Measurements from ENCODE around the gene PWWP2B.

PWWP2B gene

DNA sequence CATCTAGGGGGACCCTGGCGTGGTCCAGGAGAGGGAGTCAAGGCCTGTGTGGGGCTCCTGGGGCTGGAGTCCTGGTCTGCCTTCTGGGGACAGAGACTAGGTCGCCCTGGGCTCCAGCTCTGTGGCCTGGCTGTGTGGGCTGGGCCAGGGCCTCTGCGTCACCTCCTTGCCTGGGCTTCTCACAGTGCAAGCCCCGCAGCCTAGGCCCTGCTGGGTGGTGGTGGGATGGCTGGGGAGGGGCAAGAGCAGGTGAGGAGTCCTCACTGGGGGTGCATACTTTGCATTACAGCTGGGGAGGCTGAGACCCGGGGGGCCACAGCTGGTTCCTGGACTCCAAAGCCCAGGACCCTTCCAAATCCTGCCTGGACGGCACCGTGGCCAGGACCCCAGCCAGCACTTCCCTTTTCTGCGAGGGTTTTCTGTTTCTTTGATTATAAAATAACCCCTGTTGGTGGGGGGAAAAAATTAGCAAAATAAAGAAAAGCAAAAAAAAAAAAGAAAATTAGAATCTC is 23.5 kb downstream of the PWWP2B start:
- DNase-seq = no peak

DNA sequence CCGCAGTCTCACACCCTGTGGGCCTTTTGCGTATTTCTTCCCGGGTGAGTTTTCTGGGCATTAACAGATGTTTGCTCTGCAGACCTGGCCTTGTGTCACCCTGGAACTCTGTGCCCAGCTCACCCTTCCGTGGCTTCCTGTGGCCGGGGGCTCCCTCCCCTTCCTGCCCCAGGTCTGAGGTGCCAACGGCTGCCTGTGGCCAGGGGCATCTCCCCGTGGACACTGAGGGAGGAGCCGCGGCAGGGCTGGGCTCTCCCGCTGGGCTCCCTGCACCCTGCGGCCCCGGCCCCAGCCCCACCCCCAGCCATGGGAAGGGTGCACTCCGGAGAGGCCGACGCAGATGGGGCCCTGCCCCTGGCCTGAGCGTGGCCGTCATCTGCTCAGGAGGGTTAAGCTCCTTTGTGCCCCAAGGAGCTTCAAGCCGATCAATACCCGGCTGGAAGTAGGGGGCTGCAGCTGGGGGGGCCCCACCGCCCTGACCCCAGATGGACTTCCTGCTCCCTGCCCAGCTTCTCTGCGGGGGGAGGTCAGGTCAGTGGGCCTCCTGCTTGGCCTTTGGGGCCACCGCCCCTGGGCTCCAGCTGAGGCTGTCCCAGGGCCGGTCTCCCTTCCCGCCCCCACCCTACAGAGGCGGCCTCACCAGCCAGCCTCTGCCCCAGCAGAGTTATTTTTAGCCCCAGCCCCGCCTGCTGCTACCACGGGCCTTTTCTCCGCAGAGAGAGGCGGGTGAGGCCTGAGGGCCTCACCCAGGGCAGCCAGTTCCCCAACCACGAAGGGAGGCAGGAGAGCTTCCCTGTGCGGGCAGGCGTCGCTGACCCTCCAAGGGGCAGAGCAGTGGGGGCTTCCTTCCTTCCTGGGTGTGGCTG is 24.2 kb downstream of the PWWP2B start:
- DNase-seq = no peak

DNA sequence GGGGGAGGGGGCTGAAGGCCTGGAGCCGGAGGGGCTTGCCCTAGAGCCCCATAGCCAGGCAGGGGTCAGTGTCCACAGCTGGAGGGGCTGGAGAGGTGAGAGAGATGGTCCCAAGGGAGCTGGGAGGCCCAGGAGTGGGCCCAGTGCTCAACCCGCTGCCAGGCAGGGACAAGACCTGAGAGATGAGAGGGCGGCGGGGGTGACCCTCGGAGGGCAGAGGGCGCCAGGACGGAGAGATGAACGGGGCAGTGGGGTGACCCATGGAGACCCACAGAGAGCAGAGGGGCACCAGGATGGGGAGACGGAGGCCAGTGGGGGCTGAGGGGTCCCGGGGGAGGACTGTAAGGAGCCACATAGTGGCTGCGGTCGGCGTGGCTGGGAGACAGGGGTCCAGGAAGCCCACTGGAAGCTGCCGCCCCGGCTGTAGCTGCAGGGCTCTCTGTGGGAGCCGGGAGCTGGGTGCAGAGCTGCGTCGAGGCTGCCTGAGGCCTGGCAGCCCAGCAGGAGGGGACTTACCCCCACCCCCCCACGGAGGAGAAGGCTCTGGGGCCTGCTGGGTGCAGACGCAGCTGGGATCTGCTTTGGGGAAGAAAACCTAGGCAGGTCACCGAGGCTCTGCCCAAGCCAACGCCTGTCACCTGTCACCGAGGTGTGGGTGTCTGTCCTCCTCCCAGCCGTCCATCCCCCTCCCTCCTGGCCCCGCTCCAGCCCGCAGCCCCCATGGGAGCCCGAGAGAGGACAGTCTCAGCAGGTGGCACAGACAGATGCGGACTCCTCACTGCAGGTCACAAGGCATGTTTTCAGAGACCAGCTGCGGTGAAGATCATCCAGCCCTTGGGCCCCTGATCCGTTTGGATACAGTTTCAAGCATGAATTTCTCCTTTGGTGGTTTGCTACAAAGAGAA is 25.1 kb downstream of the PWWP2B start:
- no peak for DNase-seq

DNA sequence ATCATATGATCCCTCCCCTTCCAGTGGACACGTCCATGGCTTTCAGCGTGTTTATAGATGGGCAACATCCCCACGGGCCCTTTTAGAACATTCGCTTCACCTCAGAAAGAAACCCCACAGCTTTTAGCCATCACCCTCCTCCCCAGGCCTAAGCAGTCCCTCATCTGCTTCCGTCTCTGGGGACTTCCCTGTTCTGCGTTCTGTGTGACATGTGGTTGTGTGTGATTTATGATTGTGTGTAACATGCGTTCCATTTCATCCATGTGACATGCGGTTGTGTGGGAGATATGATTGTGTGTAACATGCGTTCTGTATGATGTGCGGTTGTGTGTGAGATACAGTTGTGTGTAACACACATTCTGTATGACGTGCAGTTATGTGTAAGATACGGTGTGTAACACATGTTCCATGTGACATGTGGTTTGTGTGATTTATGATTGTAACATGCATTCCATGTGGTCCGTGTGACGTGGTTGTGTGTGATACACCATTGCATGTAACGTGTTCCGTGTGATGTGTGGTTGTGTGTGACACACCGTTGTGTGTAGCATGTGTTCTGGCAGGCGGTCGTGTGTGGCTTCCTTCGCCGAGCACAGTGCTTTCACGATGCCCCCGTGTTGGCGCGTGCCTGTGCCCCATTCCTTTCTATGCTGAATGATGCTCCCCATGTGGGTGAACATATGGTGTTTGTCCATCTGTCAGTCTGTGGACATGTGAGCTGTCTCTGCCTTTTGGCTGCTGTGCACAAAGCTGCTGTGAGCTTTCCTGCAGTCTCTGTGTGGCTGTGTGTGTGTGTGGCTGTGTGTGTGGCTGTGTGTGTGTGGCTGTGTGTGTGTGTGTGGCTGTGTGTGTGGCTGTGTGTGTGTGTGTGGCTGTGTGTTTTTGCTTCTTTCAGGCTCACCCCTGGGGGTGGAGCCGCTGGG is 26.2 kb downstream of the PWWP2B start:
- no peak for DNase-seq

DNA sequence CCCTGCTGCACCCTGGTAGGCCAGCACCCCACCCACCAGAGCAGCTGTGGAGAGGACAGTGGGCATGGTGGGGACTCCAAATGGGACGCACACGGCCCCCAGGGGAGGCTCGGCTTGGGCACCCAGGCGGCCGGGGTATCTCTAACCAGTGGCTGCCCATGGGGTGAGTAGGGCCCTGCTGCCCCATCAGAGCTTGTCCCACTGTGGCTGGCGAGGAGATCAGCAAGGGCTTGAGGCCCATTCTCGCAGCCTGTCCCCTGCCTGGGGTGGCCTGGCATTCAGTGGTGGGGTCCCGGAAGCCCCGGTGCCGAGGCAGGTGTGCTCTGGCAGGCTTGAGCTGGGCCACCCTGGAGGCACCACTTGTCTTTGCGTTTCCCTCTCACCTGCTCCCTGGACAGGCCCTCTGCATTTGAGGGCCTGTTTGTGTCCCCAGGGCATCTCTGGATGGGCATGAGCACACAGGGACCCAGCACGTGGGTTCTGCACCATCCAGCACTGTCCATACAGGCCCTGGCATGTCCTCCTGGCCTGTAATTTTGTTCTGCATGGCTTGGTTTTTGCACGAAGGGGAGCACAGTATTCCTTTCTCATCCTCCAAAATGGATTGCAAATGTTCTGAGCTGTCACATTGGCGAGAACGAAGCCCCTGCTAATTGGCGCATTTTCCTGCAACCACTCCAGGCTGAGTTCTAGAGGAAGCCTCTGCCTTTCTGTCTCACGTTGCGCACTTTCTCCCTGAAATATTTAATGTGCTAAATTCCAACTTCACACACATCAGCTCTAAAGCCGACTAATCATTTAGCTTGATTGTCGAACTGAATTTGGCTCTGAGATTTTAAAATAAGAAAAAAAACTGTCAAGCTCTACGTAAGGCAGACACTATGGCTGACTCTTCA is 27.2 kb downstream of the PWWP2B start:
- DNase-seq = no peak

DNA sequence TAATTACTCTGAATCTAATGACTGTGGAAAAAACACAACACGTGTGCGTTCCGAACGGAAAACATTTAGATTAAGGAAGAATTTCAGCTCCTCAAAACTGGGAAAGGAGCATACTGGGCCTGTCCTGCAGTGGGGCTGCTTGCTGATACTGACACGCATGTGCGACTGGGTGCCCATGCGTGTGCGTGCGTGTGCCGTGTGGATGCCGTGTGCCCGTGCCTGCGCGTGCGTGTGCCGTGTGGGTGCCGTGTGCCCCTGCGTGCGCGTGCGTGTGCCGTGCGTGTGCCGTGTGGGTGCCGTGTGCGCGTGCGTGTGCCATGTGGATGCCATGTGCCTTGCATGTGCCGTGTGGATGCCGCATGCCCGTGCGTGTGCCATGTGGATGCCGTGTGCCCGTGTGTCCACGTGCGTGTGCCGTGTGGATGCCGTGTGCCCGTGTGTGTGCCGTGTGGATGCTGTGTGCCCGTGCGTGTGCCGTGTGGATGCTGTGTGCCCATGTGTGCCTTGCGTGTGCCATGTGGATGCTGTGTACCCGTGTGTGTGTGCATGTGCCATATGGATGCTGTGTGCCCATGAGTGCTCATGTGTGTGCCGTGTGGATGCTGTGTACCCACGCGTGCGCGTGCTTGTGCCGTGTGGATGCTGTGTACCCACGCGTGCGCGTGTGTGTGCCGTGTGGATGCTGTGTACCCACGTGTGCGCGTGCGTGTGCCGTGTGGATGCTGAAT is 28.2 kb downstream of the PWWP2B start:
- no peak for DNase-seq

DNA sequence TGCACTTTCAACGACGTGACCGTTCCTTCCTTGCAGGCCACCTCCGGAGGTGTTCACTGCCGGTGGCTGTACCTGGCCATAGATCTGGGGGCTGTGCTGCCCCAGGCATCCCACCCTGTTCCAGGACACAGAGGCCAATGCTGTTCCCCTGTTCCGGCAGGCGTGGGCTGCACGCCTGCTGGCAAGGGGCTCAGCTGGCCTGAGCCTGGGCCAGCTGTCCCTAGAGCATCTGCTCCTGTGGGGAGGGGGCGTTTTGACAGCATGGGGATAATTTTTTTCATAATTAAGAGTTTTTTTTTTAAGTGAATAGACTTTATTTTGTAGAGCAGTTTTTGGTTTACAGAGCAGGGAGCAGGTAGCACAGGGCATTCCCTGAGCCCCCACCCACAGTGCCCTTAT is 28.8 kb downstream of the PWWP2B start:
- no peak for DNase-seq

DNA sequence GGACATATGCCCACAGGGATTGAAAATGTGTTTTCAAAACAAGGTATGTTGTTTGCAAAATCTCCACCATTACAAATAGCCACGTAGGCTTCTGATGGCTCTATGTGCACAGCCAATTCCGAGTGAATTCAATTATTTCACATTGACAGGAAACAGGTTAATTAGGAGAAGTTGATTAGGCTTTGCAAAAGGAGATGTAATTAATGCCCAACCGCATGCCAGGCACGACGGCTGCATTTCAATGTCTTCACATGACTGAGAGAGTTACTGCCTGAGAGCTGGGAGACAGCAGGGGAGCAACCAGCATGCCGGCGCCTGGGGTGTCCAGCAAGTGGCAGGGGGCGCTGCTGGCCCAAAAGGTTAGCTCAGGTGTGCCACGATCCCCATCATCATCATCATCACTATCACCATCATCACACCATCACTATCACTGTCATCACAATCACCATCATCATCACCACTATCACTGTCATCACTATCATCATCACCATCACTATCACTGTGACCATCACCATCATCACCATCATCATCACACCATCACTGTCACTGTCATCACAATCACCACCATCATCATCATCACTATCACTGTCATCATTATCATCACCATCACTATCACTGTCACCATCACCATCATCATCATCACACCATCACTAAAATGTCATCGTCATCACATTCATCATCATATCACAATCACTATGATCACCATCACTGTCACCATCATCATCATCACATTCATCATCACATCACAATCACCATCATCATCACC is 30.2 kb downstream of the PWWP2B start:
- DNase-seq = no peak

DNA sequence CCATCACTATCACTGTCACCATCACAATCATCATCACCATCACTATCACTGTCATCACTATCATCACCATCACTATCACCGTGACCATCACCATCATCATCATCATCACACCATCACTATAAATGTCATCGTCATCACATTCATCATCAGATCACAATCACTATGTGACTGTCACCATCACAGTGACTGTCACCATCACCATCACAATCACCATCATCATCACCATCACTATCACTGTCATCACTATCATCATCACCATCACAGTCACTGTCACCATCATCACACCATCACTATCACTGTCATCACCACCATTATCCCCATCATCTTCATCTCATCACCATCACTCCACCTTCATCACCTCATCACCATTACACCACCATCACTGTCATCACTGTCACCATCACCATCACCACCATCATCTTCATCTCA is 31.0 kb downstream of the PWWP2B start:
- DNase-seq = no peak

DNA sequence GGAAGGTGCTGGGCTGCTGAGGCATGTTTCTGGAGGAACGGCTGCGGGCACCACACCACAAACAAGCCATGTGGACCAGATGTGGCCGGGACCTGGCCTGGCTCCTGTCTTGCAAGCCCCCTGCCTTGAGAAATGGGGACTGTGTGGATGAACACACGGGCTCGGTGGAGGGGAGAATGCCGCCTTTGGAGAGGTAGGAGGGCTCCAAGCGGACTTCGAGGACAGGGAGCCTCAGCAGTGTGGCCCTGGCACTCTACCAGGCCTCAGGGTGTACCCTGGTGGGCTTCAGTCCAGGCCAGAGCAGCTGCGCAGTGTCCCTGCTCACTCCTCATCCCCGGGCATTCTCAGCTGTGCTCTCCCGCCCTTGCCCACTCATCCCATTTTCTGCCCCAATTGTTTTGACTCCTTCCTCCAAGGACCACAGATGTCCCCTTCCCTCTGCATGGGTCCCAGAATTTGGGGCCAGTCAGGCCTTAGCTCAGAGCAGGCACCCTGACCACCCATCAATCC is 31.5 kb downstream of the PWWP2B start:
- no peak for DNase-seq

DNA sequence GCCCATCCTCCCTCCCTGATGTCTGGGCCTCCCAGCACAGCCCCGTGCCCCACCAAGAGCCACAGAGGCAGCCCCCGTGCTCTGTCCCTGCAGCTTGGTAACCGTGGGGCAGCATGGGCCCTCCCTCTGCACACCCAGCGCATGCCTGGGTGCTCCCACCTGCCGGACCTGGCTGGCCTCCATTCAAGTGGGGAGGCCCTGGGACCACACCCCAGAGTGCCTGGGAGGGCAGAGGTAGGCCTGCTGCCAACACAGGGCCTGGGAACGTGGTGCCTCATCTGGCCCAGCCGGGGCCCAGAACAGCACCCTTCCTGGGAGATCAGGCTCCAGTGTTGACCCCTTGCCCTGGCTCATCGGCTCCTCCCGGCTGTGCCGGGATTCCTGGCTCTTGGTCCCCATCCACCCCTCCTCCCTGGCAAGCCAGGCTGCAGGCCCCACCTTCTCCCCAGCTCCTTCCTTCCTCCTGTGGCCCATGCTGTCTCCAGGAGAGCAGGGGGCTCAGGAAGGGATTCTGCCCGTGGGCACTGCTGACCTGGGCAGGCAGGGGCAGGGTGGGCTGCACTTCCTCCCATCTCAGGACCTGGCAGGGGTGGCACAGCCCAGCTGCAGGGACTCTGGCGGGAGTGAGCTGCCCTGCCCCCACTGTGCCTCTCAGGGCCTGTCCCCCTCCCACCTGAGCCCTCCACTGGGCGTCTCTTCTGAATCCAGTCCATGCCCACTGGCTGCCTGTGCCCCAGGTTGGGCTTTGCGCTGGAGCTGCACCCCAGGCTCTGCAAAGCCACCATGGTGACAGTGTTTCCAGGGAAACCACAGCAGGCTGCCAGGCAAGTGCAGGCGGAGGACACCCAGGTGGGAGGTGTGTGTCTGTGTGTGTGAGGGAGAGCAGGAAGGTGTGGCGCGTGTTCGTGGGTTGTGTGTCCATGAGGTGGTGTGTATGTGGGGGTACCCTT is 32.6 kb downstream of the PWWP2B start:
- DNase-seq = no peak

DNA sequence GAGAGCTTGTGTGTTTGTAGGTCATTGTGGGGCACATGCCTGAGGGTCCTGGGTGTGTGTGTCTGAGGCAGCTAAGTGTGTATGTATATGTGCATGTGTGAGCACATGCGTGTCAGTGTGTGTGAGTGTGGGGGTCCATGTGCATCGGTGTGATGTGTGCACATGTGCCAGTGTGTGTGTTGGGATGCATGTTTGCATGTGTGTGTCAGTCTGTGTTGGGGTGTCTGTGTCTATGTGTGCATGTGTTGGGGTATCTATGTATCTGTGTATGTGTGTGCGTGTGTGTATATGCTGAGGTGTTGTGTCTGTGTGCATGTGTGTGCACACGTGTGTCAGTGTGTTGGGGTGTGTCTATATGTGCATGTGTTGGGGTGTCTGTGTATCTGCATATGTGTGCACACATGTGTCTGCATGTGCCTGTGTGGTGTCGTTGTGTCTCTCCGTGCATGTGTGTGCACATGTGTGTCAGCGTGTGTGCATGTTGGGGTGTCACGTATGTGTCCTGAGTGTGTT is 33.3 kb downstream of the PWWP2B start:
- no peak for DNase-seq

DNA sequence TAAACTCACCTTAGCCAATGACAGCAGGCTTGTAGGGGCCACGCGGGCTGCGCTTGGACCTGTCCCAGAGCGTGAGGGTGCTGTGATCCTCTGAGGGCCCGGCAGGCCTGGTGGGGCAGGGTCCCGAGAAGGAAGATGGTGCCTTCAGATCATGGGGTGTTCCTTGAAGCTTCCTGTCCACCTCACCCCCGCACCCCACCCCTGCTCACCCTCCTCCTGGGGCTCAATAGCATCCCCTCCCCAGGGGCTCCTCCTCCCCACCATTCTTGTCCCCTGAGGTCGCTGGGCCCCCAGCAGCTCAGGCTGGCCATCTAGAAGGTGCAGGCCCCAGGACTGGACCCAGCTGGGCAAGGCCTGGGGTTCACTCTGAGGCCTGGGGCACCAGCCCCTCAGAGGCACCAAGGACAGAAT is 33.9 kb downstream of the PWWP2B start:
- no peak for DNase-seq

DNA sequence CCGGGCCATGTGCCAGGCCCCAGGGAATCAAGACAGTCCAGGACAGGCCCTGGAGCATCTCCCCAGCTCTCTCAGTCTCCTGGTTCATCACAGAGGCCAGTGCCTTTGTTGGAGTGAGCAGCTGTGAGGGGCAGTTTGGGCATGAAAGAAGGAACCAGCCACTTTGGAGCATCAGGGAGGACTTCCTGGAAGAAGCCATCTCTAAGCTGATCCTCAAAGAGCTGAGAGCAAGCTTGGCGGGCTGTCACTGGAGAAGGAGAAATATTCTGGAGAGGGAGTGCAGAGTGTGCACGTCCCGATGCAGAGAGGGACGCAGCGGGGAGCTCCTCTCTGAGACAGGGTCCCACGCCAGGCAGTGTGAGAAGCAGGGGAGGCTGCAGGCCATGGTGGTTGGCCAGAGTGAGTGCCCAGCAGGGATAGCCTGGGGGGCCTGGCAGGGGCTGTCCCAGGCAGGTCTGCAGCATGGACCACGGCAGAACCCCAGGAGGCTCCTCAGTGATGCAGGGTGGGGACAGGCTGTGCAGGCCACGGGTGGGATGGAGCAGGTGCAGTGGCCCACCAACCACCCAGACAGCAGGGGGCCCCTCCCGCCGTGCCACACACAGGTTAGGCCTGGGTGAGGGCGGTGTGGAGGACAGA is 34.7 kb downstream of the PWWP2B start:
- DNase-seq = no peak

DNA sequence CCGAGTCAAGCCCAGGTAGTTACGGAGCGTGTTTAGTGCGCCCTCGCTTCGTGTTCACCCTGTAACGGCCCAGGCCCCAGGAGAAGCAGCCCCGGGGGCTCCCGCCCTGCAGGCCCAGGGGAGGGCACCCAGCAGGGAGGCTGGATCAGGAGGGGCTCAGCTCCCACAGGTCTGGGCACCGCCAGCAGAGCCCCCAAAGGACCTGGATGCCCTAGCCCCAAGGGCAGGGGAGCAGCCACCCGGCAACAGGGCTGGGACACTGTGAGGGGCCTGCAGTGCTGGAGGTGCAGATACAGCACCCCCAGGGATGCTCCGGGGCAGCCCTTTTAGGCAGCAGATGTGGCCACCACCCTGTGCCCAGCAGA is 35.2 kb downstream of the PWWP2B start:
- DNase-seq = no peak

DNA sequence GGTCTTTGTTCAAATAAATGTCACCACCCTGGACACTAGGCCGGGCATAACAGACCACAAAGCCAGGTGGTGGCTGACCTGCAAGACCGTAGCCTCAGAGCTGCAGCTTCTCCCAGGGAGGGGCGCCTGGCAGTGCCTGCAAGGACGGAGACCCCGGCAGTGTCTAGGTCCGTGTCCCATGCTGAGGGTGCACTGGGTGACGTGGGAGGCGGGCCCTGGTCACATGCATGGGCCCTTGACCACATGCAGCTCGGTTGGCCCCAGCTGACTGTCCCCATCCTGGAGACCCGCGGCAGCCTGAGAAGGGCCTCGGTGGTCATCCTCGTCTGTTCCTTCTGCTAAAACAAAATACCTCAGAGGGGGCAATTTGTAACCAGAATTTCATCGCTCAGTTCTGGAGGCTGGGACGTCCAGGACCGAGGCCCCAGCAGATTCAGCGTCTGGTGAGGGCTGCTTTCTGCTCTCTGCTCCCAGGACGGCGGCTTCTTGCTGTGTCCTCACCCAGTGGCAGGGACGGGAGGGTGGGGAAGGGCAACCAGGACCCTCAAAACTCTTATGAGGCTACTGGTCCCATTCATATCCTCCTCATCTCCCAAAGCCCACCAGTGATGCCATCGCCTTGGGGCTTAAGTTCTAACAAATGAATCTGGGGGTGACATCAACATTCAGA is 36.8 kb downstream of the PWWP2B start:
- DNase-seq = no peak

DNA sequence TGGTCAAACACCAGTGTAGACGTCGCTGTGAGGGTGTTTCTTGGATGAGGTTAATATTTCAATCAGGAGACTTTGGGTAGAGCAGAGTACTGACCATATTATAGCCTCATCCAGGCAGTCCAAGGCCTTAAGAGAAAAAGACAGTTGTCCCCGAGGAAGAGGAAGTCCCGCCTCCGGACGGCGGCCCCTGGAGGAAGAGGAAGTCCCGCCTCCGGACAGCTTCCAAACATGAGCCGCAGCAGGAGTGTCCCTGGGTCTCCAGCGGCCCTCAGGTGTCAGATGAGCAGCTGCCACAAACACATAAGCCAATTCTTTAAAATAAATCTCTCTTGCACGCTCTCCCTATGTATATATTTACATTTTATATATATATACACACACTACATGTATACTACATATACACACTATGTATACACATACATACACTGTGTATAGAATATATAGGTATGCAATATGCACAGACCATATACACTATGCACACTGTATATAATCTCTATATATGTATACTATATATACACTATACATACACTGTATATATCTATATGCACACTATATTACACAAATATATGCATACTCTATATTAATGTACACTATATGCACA is 37.5 kb downstream of the PWWP2B start:
- peak; percentile 75 for DNase-seq

Data from activated naive CD4-positive, alpha-beta T cell treated with anti-CD3 and anti-CD28 coated beads, Interleukin-2, amount 50 U/mL, for 16 hours (primary cell).